HG02840 (cell line): ENCODE results near the gene ALDH8A1.

Source experiments
- ATAC-seq: cut with Tn5 transposase; IDR thresholded peaks from one replicate; pipeline ENCODE4 v1.9.1; 2021; ENCODE audit warnings: mild to moderate bottlenecking, moderate library complexity, moderate number of reproducible peaks; ENCODE audit not compliant: unreplicated experiment, low FRiP score

The ALDH8A1 gene

GRCh38 chr6:134954272-134955000 is 4.5 kb upstream of the ALDH8A1 start:
- ATAC-seq = no peak

GRCh38 chr6:134951494-134952263 is 1.8 kb upstream of the ALDH8A1 start:
- no peak for ATAC-seq

GRCh38 chr6:134950482-134950881 is 581 bp upstream of the ALDH8A1 start:
- no peak for ATAC-seq

GRCh38 chr6:134948691-134949090 is 1.2 kb downstream of the ALDH8A1 start:
- ATAC-seq = no peak

GRCh38 chr6:134948142-134948541 is 1.8 kb downstream of the ALDH8A1 start:
- no peak for ATAC-seq

GRCh38 chr6:134945045-134945444 is 4.9 kb downstream of the ALDH8A1 start:
- no peak for ATAC-seq

- ATAC-seq = no peak
Observed at GRCh38 chr6:134943522-134944111, 6.3 kb downstream of the ALDH8A1 start.

GRCh38 chr6:134938896-134939295 is 11.0 kb downstream of the ALDH8A1 start:
- no peak for ATAC-seq

- ATAC-seq = no peak
Observed at GRCh38 chr6:134937426-134937825, 12.5 kb downstream of the ALDH8A1 start.

GRCh38 chr6:134936931-134937330 is 13.0 kb downstream of the ALDH8A1 start:
- no peak for ATAC-seq

- no peak for ATAC-seq
Observed at GRCh38 chr6:134936476-134936875, 13.4 kb downstream of the ALDH8A1 start.

- ATAC-seq = no peak
Observed at GRCh38 chr6:134934793-134935485, 15.0 kb downstream of the ALDH8A1 start.

GRCh38 chr6:134932535-134933470 is 17.1 kb downstream of the ALDH8A1 start:
- ATAC-seq = no peak

- no peak for ATAC-seq
Observed at GRCh38 chr6:134932098-134932497, 17.8 kb downstream of the ALDH8A1 start.

- no peak for ATAC-seq
Observed at GRCh38 chr6:134930463-134930862, 19.4 kb downstream of the ALDH8A1 start.

GRCh38 chr6:134928151-134928900 is 21.6 kb downstream of the ALDH8A1 start:
- no peak for ATAC-seq

- ATAC-seq = no peak
Observed at GRCh38 chr6:134925800-134926199, 24.1 kb downstream of the ALDH8A1 start.

- ATAC-seq = no peak
Observed at GRCh38 chr6:134921721-134922261, 28.1 kb downstream of the ALDH8A1 start.

GRCh38 chr6:134921276-134921675 is 28.6 kb downstream of the ALDH8A1 start:
- ATAC-seq = no peak
